DND-41 (cell line): Measurements from ENCODE around the gene IRX5.

Experiments used
- ATAC-seq: fragments of 200-7000 bp; cut with Tn5 transposase; 3 replicates; pipeline ENCODE4 v1.9.1; 2021; ENCODE audit warnings: low read depth; ENCODE audit not compliant: insufficient read depth
- DNase-seq: peaks from one replicate; pipeline ENCODE4 v3.0.0-alpha.2; 2020
- H2AFZ ChIP-seq: 2 replicates; pipeline ENCODE4 v1.6.0; 2012; ENCODE audit warnings: low read depth, low read length
- H3K27ac ChIP-seq: 2 replicates; pipeline ENCODE4 v1.5.1; 2012; ENCODE audit warnings: low read length, inconsistent platforms
- H3K27me3 ChIP-seq: fragments of 200-600 bp; sonication (generic); 2 replicates; pipeline ENCODE4 v1.6.0; 2012; ENCODE audit warnings: low read length, mild to moderate bottlenecking, inconsistent platforms; ENCODE audit not compliant: insufficient read depth, poor library complexity
- H3K36me3 ChIP-seq: 2 replicates; pipeline ENCODE4 v1.5.1; 2012; ENCODE audit warnings: low read length, inconsistent platforms; ENCODE audit not compliant: insufficient read depth
- H3K4me1 ChIP-seq: 2 replicates; pipeline ENCODE4 v1.5.1; 2012; ENCODE audit warnings: mild to moderate bottlenecking, low read length; ENCODE audit not compliant: insufficient read depth
- H3K4me2 ChIP-seq: 2 replicates; pipeline ENCODE4 v1.6.0; 2012; ENCODE audit warnings: mild to moderate bottlenecking, moderate library complexity, low read length, inconsistent platforms; ENCODE audit not compliant: insufficient read depth
- H3K4me3 ChIP-seq, 2 experiments: fragments of 200-600 bp in 1 of 2; shearing (Covaris generic) in 1 of 2; 2 replicates each; pipeline ENCODE4 v1.5.1; 2012 to 2016; ENCODE audit warnings: inconsistent platforms in 2 of 2, low read length in 2 of 2, mild to moderate bottlenecking in 2 of 2, low read depth in 1 of 2, moderate library complexity in 1 of 2
- H3K79me2 ChIP-seq: 2 replicates; pipeline ENCODE4 v1.6.0; 2012; ENCODE audit warnings: low read length, inconsistent platforms; ENCODE audit not compliant: insufficient read depth
- H3K9ac ChIP-seq: 2 replicates; pipeline ENCODE4 v1.6.0; 2012; ENCODE audit warnings: low read depth, mild to moderate bottlenecking, inconsistent platforms, low read length, moderate library complexity
- H3K9me3 ChIP-seq: 2 replicates; pipeline ENCODE4 v1.5.1; 2012; ENCODE audit warnings: low read length, moderate library complexity, mild to moderate bottlenecking, inconsistent platforms; ENCODE audit not compliant: insufficient read depth, severe bottlenecking
- H4K20me1 ChIP-seq: 2 replicates; pipeline ENCODE4 v1.6.0; 2012; ENCODE audit warnings: low read length; ENCODE audit not compliant: insufficient read depth
- CTCF ChIP-seq: IDR thresholded peaks from 2 replicates; pipeline ENCODE4 v1.5.1; 2012; ENCODE audit warnings: borderline replicate concordance, low read length, moderate library complexity, mild to moderate bottlenecking; ENCODE audit not compliant: poor library complexity, severe bottlenecking; ENCODE audit errors: extremely low read depth
- EZH2 ChIP-seq: IDR thresholded peaks from 3 replicates; pipeline ENCODE4 v1.6.1; 2012; ENCODE audit warnings: borderline replicate concordance, low read depth, mild to moderate bottlenecking, moderate library complexity, low read length, inconsistent platforms; ENCODE audit not compliant: severe bottlenecking

Gene IRX5

GRCh38 chr16:54954220-54954619 lies 23.6 kb downstream of the IRX5 start:
- Histone ChIP-seq H2AFZ (no peak overlapping the region), H3K79me2 (no peaks in the 10 kb centered on the region), H3K4me3 (no peak overlapping the region), H3K9me3 (no peaks in the 10 kb centered on the region), H3K9ac (no peak overlapping the region), H3K27ac (no peak overlapping the region), H3K4me2 (no peak overlapping the region), H3K4me1 (no peaks in the 10 kb centered on the region; the same call in 1 of the 2 replicates), H3K27me3 (no peaks in the 10 kb centered on the region), H4K20me1 (no peaks in the 10 kb centered on the region), H3K36me3 (no peaks in the 10 kb centered on the region)
- TF ChIP-seq EZH2 (no peak), CTCF (no peak)
- ATAC-seq (no peak), DNase-seq (no peak)

- DNase-seq, result no peak
- no peaks in the 10 kb centered on the region for H3K9me3 ChIP-seq
- H4K20me1 ChIP-seq, result no peaks in the 10 kb centered on the region
- H3K27me3 ChIP-seq, result no peaks in the 10 kb centered on the region
- no peak overlapping the region for H3K4me2 ChIP-seq
- H2AFZ ChIP-seq, result no peak overlapping the region
- H3K9ac ChIP-seq, result no peak overlapping the region
- ATAC-seq, result no peak
- TF ChIP-seq CTCF (no peak), EZH2 (no peak)
- no peak overlapping the region for H3K27ac ChIP-seq
- H3K79me2 ChIP-seq, result no peaks in the 10 kb centered on the region
- no peak overlapping the region for H3K4me3 ChIP-seq
- no peaks in the 10 kb centered on the region for H3K36me3 ChIP-seq
- H3K4me1 ChIP-seq, result no peaks in the 10 kb centered on the region; the same call in 1 of the 2 replicates
Observed at GRCh38 chr16:54955757-54956156, 25.1 kb downstream of the IRX5 start.

GRCh38 chr16:54957403-54958166 lies 26.9 kb downstream of the IRX5 start:
- DNase-seq (peak; percentile 69), ATAC-seq (peak; percentile 53; the same call in 2 of the 3 replicates)

More at GRCh38 chr16:54957403-54958166, 26.9 kb downstream of the IRX5 start:
- Histone ChIP-seq H3K4me2 (no peak overlapping the region), H3K27me3 (no peaks in the 10 kb centered on the region), H3K9ac (no peak overlapping the region), H3K4me1 (no peaks in the 10 kb centered on the region; the same call in 1 of the 2 replicates), H3K79me2 (no peaks in the 10 kb centered on the region), H3K27ac (no peak overlapping the region), H3K4me3 (no peak overlapping the region), H4K20me1 (no peaks in the 10 kb centered on the region), H2AFZ (no peak overlapping the region), H3K36me3 (no peaks in the 10 kb centered on the region), H3K9me3 (no peaks in the 10 kb centered on the region)
- TF ChIP-seq CTCF (peak; percentile 75), EZH2 (no peak)
